Stimulated activated CD8-positive, alpha-beta memory T cell treated with anti-CD3 and anti-CD28 coated beads, Interleukin-4, amount 100 ng/mL, for 1 hour (primary cell): Measurements from ENCODE around the gene LMAN1.

Experiments used
- DNase-seq, 2 donors: peaks; one replicate each; pipeline ENCODE4 v3.0.0-alpha.2; 2020; ENCODE audit warnings: low read depth in 2 of 2, low spot score in 1 of 2

LMAN1 gene

DNA sequence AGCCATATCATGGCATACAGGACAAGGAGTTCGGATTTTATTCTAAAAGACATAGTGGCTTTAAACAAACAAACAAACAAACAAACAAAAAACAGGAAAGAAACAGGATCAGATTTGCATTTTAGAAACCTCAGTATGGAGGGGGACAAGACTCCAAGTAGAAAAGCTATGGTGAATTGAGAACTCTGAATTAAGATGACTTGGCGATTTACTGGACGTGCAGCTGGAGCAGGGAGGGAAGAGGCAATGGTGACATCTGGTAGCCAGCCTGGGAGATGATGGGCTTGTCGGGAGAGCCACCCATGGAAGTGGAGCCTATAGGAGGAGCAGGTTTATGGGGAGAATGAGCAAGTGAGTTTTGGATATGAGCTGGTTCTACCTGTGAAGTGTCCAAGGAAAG is 53.8 kb downstream of the LMAN1 start:
- no peak for DNase-seq

DNA sequence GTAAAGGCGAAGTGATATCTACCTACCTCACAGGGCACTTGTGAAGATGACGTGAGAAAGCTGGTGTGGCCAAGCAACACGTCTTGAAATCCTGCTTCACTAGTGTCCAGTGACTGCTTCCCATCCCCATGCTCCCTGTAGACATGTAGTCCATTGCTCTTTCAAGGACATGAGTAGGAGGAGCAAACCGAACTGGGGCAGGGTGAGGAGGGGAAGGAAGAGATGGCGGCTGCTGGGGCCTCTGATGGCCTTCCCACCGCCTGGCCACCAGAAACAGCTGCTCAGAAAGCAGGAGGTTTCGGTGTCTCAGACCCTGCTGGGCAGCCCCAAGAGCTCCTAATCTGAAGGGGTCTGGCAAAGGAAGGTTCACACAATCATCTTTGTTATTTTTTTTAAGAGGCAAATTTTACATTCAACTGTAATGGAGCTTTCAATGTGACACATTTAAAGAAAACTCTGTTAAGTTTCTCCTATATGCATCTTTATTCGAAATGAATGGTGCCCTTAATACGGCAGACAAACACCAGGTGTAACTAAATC is 55.3 kb downstream of the LMAN1 start:
- DNase-seq: no peak

DNA sequence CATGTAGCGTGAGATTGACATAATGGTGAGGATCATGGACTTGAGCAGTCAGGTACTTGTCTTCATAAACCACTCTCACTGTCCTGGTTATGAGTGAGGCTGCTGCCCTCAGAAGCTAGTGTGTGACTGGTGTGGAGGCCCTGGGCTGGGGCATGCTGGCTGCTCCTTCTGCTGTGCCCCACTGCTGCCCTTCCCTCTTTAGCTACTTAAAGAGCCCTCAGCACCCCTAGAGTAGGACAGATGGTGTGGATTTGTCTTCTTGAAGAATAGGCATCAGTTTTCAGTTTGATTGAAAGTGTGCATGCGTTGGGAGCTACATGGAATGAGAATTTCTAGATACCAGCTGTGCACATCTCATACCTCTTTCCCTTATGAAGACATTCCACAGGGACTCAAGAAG is 56.1 kb downstream of the LMAN1 start:
- no peak for DNase-seq

DNA sequence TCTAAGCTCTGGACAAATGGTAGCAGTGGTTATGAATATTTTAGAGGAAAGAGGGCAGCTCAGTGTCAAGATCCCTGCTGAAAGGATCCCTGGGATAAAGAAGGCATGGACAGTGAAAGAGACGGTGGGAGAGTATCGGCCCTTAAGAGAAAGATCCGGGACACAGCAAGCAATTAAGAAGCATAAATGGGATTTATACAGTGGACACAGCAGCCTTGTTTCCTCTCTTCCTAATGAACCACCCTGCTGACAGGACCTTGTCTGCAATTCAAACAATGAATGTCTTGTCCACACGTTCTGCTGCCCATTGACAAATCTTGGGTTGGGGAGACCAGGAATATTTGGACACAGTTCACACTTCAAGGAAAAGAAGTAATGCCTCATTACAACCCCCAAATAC is 57.1 kb downstream of the LMAN1 start:
- DNase-seq: no peak

DNA sequence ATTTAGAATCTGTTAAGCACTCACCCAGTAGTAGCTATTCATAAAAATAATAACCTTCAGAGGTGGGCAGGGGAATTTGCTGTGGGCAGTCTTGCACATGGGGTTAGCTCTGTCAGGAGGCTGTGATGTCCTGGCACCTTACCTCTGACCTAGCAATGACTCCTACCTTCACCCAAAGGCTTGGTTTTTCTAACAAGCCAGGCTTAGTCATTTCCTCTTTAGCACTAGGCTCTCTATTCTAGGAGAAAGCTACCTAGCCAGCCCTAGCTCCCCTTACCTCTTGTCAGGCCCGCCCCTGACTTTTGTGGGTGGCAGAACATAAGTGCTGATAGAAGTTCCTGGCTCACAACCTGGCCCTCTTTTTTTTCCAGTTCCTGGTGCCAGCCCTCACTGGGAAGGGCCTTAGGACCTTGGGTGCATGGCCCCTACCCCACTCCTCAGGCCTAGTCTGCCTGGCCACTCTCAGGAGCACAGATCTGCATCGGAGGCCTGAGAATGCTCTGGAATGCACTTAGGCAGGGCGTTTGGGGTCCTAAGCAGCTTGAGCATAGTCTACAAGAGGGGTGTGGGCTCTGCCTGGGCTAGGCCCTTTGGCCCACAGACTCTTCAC is 58.3 kb downstream of the LMAN1 start:
- no peak for DNase-seq

DNA sequence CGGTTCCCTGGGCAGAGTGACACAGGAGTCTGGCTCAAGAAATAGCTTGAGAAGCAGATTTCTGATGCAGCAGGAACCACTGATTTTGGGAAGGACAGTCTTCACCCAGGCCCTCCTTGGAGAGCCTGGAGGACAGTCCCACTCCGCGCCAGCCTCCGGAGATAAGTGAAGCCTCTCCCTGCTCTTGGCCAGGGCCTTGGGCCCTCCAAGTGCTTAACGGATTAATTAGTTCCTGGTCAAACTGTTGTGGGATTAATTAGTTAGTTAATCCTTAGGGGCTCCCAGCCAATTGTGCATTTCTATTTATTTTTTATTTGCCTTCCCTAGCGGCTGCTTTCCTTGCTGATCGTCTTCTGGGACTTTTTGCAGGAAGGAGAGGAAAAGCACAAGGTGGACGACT is 60.2 kb downstream of the LMAN1 start:
- no peak for DNase-seq

DNA sequence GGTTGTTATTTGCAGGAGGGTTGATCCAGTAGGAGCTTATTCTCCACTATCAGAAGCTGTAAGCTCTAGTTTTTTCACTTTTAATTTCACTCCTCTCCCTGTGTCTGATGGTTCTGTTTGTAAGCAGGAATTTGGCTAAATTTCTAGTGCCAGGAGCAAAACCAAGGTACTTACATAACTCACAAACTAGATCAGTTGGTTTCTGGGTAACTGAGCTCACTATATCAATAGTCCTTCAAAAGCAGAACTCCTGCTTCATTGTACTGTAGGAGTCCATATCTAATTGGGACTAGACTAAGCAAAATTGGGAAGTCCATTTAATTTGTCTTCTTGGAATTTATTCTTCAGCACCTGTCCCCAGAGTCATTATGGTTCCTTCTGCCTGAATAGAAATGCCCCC is 65.7 kb downstream of the LMAN1 start:
- DNase-seq: no peak

DNA sequence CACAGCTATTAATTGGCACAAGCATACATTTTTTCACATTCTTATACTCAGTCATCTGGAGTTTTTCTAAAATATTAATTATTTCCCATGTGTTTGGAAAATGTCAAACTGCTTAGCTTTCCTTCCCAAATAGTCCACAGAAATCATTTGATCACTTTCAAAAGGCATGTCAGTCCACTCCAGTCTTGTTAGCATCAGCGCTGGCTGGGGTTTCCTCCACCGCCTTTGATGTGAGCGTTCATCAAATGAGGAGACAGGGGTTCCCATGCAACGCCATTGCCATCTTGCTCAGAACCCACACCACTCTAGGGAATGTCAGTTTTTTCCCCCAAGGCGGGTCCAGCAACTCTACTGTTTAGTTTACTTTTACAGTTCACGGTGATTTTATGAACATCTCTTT is 72.7 kb downstream of the LMAN1 start:
- DNase-seq: no peak

DNA sequence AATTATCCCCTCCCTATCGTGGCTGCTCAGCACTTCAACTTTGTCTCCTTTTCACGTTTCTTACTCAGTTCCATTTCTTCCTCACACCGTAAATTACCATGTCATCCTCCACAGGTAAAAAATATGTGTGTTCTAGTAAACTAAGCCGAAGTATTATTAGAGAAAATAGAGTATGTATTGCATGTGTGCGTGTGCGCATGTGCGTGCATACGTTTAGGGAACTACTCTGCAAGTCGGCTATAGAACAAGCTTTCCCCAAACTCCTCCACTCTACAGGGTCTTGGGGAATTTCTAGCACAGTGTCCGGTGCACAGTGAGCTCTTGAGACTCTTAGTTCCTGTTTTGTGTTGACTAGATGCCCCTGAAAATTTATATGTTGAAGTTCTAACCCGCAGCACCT is 76.7 kb downstream of the LMAN1 start:
- no peak for DNase-seq

DNA sequence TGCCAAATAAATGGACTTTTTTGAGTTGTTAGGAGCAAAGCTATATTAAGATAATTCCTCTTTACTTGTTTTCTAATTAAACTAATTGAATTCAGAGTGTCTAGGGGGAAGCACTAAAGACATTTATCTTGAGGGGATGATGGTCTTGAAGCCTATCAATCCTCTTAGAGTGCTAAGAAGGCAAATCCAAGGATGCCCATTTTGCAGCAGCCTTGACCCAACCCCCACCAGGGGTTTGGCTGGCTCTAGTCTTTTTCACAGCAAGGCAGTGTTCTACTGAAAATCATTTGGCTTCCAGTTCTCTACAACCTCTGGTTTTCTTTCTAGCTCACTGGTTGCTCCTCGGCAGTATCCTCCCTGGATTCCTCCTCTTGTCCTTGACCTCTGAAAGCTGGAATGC is 79.3 kb downstream of the LMAN1 start:
- no peak for DNase-seq

DNA sequence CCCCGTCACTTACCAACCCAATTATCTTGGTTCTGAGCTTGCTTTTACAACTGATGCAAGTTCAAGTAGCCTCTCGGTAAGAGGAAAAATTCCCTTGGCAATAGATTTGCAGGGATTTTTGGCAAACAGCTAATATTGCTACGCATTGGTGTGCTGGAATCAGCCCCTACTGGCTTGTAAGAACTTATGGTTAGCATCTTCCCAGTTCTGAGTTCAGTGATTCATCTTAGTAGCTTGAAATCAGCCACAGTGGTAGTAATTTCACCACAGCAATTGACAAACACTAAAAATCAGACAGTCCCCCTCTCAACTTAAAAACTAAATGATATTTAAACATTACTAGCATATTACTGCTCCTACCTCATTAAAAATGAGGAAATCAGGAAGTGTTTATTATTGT is 79.9 kb downstream of the LMAN1 start:
- DNase-seq: no peak

DNA sequence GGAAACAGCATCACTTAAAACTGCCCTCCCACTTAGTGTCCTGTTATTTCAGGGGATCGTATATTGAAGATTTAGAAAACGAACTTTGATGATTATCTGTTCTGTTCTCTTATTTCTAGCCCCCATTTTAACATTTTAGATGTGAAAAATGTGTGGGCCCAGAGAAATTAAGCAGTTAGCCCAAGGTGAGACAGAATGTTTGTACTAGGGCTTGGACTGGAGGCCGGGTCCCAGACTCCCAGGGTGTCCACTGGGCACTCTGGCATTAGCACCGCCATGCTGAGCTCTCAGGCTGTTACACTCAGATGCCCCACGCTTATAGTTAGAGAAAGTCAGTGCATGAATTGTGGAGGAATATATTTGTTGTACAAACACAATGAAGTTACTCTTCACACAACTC is 80.3 kb downstream of the LMAN1 start:
- DNase-seq: no peak
